RWPE1 (cell line): ENCODE data around the gene SLC35F3.
"Not testable (repeated sequence)": the region's sequence is repeated elsewhere in the genome, so short reads cannot be mapped to it uniquely, and the experiment has no call there.

ENCODE experiments used
- CTCF ChIA-PET: fragments of 350-600 bp; sonication (Branson Sonifier 250); formaldehyde crosslinking; extraction: SDS; loops from one replicate; lab custom pipeline; 2021; lab: Yijun Ruan, JAX
- POLR2A ChIA-PET: fragments of 400-600 bp; formaldehyde crosslinking; extraction: SDS; loops from one replicate; lab custom pipeline; 2020; ENCODE audit warnings: antibody characterized with exemption; ENCODE audit not compliant: low non-redundant PET; lab: Yijun Ruan, JAX
- DNase-seq: peaks from one replicate; pipeline ENCODE4 v3.0.0; 2012; ENCODE audit warnings: low spot score
- H3K27ac ChIP-seq: fragments of 450-650 bp; 2 replicates; pipeline ENCODE4 v1.5.1; 2017
- CTCF ChIP-seq: fragments of 450-650 bp; conservative IDR thresholded peaks from 2 replicates; pipeline ENCODE4 v1.5.1; 2017; ENCODE audit warnings: low read depth, mild to moderate bottlenecking

The SLC35F3 gene

GRCh38 chr1:234144901-234145300, 240.4 kb downstream of the SLC35F3 start:
- no peak for TF ChIP-seq CTCF
- DNase-seq, result no peak
- CTCF ChIA-PET, result no interaction called here
- POLR2A ChIA-PET, result no interaction called here
- H3K27ac ChIP-seq, result no peak overlapping the region

GRCh38 chr1:234148350-234148749, 243.9 kb downstream of the SLC35F3 start:
- CTCF ChIA-PET, result no interaction called here
- no peak overlapping the region for H3K27ac ChIP-seq
- no peak for TF ChIP-seq CTCF
- no peak for DNase-seq
- POLR2A ChIA-PET, result no interaction called here

GRCh38 chr1:234148816-234149215, 244.3 kb downstream of the SLC35F3 start:
- TF ChIP-seq CTCF, result no peak
- ChIA-PET POLR2A (no interaction called here), CTCF (interaction anchor here (0.6 to 0.9 kb wide), 2 partner anchors 162 to 164 kb away, joined by 3 to 4 read pairs; no protein-coding TSS in a partner anchor)
- DNase-seq, result no peak
- no peak overlapping the region for H3K27ac ChIP-seq

- POLR2A ChIA-PET, result no interaction called here
- DNase-seq, result no peak
Measured at GRCh38 chr1:234149217-234149616, 244.7 kb downstream of the SLC35F3 start.

GRCh38 chr1:234150892-234151291, 246.4 kb downstream of the SLC35F3 start:
- POLR2A ChIA-PET, result no interaction called here
- no peak overlapping the region for H3K27ac ChIP-seq
- DNase-seq, result no peak
- CTCF ChIA-PET, result no interaction called here
- TF ChIP-seq CTCF, result no peak

More at GRCh38 chr1:234149217-234149616, 244.7 kb downstream of the SLC35F3 start:
- CTCF ChIA-PET, result interaction anchor here (0.6 to 0.9 kb wide), 2 partner anchors 161 to 163 kb away, joined by 3 to 4 read pairs; no protein-coding TSS in a partner anchor
- no peak overlapping the region for H3K27ac ChIP-seq
- TF ChIP-seq CTCF, result no peak

- DNase-seq, POLR2A ChIA-PET, CTCF ChIA-PET, H3K27ac ChIP-seq: not testable (repeated sequence)
Measured at GRCh38 chr1:234152344-234152743, 247.9 kb downstream of the SLC35F3 start.

GRCh38 chr1:234154320-234155251, 250.1 kb downstream of the SLC35F3 start:
- DNase-seq, result peak; percentile 69
- H3K27ac ChIP-seq, result no peak overlapping the region
- peak; percentile 87 for TF ChIP-seq CTCF
- CTCF ChIA-PET, result interaction anchor here (0.7 kb wide), 1 partner anchor 27 kb away, joined by 3 read pairs; no protein-coding TSS in a partner anchor
- POLR2A ChIA-PET, result no interaction called here
